Medulla oblongata (tissue), 1 donor: ENCODE results near the gene KLHDC8A.
"Not testable (repeated sequence)": the region's sequence is repeated elsewhere in the genome, so short reads cannot be mapped to it uniquely, and the experiment has no call there.

Experiments used
- DNase-seq: peaks from one replicate; pipeline ENCODE4 v3.0.0-alpha.2; 2015; ENCODE audit errors: extremely low spot score

KLHDC8A gene

GRCh38 chr1:205371871-205372660 lies 15.3 kb upstream of the KLHDC8A start:
- DNase-seq, result no peak

- no peak for DNase-seq
These were observed 14.1 kb upstream of the KLHDC8A start for GRCh38 chr1:205370780-205371179.

- DNase-seq, result peak; percentile 60
These were observed 13.0 kb upstream of the KLHDC8A start for GRCh38 chr1:205369701-205370123.

- DNase-seq, result no peak
These were observed 11.8 kb upstream of the KLHDC8A start for GRCh38 chr1:205368478-205368877.

GRCh38 chr1:205365945-205366463 lies 9.3 kb upstream of the KLHDC8A start:
- DNase-seq, result no peak

- DNase-seq, result not testable (repeated sequence)
These were observed 8.4 kb upstream of the KLHDC8A start for GRCh38 chr1:205365086-205365485.

GRCh38 chr1:205360891-205361290 lies 4.2 kb upstream of the KLHDC8A start:
- no peak for DNase-seq

- peak; percentile 65 for DNase-seq
These were observed 3.2 kb upstream of the KLHDC8A start for GRCh38 chr1:205359771-205360565.

GRCh38 chr1:205358579-205358978 lies 1.9 kb upstream of the KLHDC8A start:
- DNase-seq, result no peak

- DNase-seq, result no peak
These were observed 845 bp upstream of the KLHDC8A start for GRCh38 chr1:205357567-205357966.

GRCh38 chr1:205355075-205355453 lies 1.7 kb downstream of the KLHDC8A start:
- peak; percentile 78 for DNase-seq

GRCh38 chr1:205354259-205355074 lies 2.3 kb downstream of the KLHDC8A start:
- peak; percentile 87 for DNase-seq

GRCh38 chr1:205353612-205354011 lies 3.1 kb downstream of the KLHDC8A start:
- DNase-seq, result no peak

- no peak for DNase-seq
These were observed 3.5 kb downstream of the KLHDC8A start for GRCh38 chr1:205353191-205353590.

GRCh38 chr1:205351984-205352713 lies 4.6 kb downstream of the KLHDC8A start:
- no peak for DNase-seq

GRCh38 chr1:205350691-205351141 lies 6.0 kb downstream of the KLHDC8A start:
- DNase-seq, result no peak

- DNase-seq, result no peak
These were observed 6.6 kb downstream of the KLHDC8A start for GRCh38 chr1:205350124-205350523.

GRCh38 chr1:205348554-205349487 lies 7.9 kb downstream of the KLHDC8A start:
- no peak for DNase-seq

- no peak for DNase-seq
These were observed 9.7 kb downstream of the KLHDC8A start for GRCh38 chr1:205346956-205347574.
